Measurements from ENCODE around the gene EXD2. TPM values are rescaled to one million over a fixed set of nuclear protein-coding genes. Genes with fewer than 3 reads are reported as not detected.
A peak's percentile ranks its signal among the peaks of the same experiment; 100 is the strongest.
"Not testable (repeated sequence)": the region's sequence is repeated elsewhere in the genome, so short reads cannot be mapped to it uniquely, and the experiment has no call there.

EXD2 gene
- 10.3 and 20.4 TPM in 2 replicates for total RNA-seq (2014; rRNA removed; shearing (Covaris generic))

DNA sequence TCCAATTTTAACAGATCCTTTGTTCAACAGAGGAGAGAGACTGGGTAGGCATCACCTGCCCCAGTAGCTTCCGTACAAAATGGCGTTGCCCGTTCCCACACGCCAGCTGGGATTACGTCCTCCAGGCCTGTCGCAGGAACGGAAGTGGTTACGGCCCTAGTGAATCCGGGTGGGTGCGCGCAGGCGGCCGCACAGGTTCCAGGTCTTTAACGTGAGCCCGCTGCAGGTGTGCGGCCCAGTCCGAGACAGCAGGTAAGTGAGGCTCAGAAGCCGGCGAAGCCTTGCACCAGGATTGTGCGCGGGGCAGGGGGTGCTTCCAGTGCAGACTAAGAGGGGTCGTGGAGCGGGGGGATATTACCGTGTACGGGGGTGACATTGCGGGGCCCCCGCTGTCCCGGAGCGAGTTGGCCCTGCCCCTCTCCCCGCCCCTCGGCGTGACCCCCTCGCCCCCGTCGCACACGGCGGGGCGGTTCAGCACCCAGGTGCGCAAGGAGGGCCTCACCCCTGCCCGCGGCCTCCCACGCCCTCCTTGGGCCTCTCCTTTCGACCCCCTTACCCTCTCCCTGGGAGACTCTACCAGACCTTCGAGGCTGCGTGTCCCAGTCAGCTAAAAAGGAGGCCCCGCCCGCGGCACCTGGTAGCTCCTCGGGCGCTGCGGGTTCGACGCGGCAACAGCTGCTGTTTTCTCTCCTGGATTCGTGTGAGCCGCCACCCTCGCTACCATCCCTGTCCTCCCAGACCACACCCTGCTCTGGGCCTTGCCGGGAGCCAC, at the start of gene EXD2:
Gene EXD2, plus strand, starts transcription at position 159 of the 772 bp plus-strand sequence. CDS start 17,973 bp downstream, outside the sequence.
- peak; percentile 96 for DNase-seq (ENCODE audit: low spot score)
- in situ Hi-C loops (cut with HindIII; ENCODE audit: low sequenced_read_pairs) = no loop called here

DNA sequence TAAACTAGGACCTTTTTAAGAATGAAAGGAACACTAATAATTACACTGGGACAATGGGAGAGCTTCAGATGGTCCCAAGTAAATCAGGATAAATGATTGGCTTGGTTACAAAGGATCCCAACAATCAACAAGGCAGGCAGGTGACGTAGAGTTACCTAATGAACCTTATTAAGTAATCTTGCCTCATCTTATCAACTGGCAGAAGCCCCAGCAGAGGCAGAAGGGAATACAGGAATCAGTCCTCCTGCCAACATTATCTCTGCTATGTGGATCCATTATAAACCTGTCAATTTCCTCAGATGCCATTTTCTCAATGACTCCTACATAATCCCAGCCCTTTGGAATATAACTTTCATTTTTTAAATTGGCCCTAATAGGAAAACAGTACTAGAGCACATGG, 49.7 kb upstream of the EXD2 start:
- no peak for DNase-seq (ENCODE audit: low spot score)
- in situ Hi-C loops (cut with HindIII; ENCODE audit: low sequenced_read_pairs) = no loop called here

GRCh38 chr14:69142101-69142500, 49.2 kb upstream of the EXD2 start:
- DNase-seq (ENCODE audit: low spot score) = no peak
- in situ Hi-C loops (cut with HindIII; ENCODE audit: low sequenced_read_pairs) = no loop called here

DNA sequence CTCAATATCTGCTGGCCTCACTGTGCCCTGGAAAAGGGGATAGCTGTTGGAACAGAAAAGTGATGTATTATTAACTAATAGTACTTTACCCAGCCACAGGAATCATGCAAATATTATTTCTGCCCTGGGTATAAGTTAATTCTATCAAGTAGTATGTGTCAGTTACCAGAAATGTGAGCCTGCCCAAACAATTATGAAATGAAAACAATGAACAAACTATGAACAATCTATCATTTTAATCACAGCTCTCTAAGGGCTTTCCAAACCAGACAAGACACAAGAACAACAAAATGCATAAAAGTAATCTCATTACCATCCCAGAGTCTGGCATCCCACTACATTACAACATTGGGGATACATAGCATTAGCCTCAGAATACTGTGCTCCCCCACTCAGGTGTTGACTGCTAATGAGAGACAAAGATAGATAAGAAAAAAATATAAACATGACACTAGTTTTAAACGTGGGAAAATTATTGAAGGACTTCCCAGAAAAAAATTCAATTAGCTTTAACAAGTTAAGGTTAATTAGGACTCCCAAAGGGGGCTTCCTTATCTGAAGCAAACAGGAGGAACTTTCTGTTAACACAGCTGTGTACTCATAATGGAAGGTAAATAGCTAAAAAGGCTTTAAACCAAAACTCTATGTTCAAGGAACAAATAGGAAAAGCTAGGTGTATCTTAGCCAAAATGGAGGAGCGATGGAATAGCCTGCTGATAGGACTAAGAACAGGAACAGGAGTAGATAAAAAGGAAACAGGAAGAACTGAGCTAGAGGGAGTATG, 41.6 kb upstream of the EXD2 start:
- in situ Hi-C loops (cut with HindIII; ENCODE audit: low sequenced_read_pairs) = no loop called here
- DNase-seq (ENCODE audit: low spot score) = no peak

DNA sequence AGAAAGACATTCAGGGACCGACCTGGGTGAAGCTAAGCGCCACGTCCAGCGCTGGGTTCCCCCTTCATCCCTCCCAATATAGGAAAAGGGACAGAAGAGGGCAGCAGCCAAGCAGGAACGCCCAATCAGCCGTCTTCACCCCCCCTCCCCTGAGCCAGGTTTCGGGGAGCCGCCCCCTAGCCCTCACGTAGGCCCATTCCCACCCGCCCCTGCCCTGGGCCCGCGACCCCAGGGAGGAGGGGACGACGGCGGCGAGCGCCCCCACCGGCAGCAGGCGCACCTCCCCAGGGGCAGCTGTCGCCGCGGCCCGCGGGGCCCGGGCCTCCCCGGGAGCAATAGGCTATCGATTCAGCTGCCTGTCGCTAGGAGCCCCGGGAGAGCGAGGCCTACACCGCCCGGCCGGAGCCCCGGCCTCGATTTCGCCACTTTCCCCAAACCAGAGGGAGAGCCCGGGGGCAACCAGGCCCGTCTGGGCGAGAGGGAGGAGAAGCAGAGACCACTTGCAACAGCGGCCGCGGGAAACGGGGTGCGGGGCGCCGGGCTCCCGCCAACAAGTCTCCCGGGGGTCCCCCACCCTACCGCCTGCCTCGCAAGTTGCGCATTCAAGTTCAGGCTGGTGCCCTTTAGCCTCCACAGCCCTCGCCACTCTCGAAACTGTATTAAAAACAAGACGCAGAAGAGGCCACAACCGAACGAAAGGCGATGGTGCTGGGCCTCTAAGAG, 39.7 kb upstream of the EXD2 start:
- peak; percentile 75 for DNase-seq (ENCODE audit: low spot score)
- in situ Hi-C loops (cut with HindIII; ENCODE audit: low sequenced_read_pairs) = no loop called here

DNA sequence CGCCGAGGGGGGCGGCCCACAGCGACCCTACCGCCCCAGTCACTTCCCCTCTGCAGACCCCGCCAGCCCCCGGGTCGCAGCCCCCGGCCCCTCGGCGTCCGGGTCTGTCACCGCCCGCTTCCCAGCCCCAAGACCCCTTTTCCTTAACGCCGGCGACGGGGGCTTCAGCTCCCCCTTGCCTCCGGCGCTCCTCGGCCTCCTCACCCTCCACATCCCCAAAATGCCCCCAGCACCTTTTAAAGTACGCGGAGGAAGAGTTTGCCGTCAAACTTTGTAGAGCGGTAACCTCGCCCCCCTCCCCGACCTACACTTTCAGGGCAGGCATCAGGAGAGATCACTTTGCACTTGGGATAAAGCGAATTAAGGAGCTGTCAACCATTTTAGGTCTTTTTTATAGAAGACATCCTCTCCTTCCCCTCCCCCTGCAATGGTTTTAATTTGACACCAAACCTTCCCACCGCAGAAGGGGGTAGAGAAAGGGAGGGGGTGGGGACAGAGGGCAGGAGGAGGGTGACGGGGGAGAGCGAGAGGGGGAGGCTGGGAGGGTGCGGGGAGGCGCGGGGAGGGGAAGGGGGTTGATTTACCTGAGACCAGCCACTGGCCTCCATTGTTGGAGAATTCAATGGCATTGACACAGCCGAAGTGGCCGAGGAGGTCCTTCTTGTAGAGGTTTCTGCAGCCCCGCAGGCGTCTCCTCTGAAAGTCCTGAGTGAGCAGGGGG, 39.0 kb upstream of the EXD2 start:
- no peak for DNase-seq (ENCODE audit: low spot score)
- in situ Hi-C loops (cut with HindIII; ENCODE audit: low sequenced_read_pairs) = no loop called here

GRCh38 chr14:69152902-69153151, 38.5 kb upstream of the EXD2 start, which contains the start of gene DCAF5:
TSS of gene DCAF5 (minus strand) at chr14:69153119. CDS start at chr14:69152978, 141 bp downstream.
- DNase-seq (ENCODE audit: low spot score) = peak; percentile 93
- in situ Hi-C loops (cut with HindIII; ENCODE audit: low sequenced_read_pairs) = no loop called here

GRCh38 chr14:69153152-69153872, 38.0 kb upstream of the EXD2 start:
- in situ Hi-C loops (cut with HindIII; ENCODE audit: low sequenced_read_pairs) = no loop called here
- peak; percentile 51 for DNase-seq (ENCODE audit: low spot score)

DNA sequence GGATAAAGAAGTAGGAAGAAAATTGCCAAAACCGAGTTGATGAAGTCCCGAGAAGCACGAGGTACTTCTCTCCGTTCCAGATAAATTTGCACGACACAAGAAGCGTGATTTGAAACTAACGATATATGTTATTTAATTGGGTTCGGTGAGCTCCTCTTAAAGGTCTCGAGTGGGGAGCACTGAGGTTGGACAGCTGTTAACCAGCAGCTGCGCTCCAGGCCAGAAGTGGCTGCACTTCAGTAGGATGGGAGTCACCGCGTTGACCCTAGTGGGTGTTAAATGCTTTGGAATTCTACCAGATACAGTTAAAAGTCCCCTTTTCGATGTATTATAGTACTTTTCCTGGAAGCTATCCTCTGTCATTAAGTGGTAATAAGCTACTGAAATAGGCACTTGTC, 37.4 kb upstream of the EXD2 start:
- DNase-seq (ENCODE audit: low spot score) = no peak
- in situ Hi-C loops (cut with HindIII; ENCODE audit: low sequenced_read_pairs) = no loop called here

- DNase-seq (ENCODE audit: low spot score) = peak; percentile 37
Observed at GRCh38 chr14:69154779-69155178, 36.5 kb upstream of the EXD2 start.

GRCh38 chr14:69156224-69156623, 35.1 kb upstream of the EXD2 start:
- no peak for DNase-seq (ENCODE audit: low spot score)
- in situ Hi-C loops (cut with HindIII; ENCODE audit: low sequenced_read_pairs) = no loop called here

More at GRCh38 chr14:69154779-69155178, 36.5 kb upstream of the EXD2 start:
- in situ Hi-C loops (cut with HindIII; ENCODE audit: low sequenced_read_pairs) = no loop called here

DNA sequence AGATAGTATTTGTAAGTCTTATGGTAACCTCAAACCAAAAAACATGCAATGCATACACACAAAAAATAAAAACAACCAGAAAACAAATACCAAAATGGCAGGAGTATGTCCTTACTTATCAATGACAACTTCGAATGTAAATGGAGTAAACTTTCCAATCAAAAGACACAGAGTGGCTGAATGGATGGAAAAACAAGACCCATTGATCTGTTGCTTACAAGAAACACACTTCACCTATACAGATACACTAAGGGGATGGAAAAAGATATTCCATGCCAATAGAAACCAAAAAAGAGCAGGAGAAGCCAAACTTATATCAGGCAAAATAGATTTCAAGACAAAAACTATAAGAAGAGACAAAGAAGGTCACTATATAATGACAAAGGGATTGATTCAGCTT, 29.7 kb upstream of the EXD2 start:
- DNase-seq (ENCODE audit: low spot score) = no peak
- in situ Hi-C loops (cut with HindIII; ENCODE audit: low sequenced_read_pairs) = no loop called here

DNA sequence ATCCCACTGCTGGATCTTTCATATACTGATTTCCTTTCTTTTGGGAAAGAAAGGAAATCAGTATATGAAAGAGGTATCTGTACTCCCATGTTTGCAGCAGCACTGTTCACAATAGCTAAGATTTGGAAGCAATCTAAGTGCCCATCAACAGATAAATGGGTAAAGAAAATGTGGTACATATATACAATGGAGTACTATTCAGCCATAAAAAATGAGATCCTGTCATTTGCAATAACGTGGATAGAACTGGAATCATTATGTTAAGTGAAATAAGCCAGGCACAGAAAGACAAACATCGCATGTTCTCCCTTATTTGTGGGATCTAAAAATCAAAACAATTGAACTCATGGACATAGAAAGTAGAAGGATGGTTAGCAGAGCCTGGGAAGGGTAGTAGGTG, 25.5 kb upstream of the EXD2 start:
- DNase-seq (ENCODE audit: low spot score); in situ Hi-C loops (cut with HindIII; ENCODE audit: low sequenced_read_pairs): not testable (repeated sequence)

DNA sequence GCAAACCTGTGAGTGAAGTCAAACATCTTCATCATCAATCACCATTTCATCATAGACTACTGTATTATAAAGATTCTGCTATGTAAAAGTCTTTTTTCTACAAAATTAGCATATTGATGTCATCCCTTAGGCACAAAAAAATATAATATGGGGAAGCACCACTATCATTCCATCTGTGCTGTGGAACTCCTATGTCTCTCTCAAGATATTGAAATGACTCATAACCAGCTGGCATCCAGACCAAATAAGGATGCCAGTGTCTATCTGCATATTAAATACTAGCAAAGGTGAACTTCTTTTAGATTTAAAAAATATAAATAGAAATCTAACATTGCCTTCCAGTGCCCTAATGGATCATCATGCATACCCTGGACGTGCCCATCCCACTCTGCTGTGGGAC, 20.5 kb upstream of the EXD2 start:
- in situ Hi-C loops (cut with HindIII; ENCODE audit: low sequenced_read_pairs) = no loop called here
- DNase-seq (ENCODE audit: low spot score) = no peak

DNA sequence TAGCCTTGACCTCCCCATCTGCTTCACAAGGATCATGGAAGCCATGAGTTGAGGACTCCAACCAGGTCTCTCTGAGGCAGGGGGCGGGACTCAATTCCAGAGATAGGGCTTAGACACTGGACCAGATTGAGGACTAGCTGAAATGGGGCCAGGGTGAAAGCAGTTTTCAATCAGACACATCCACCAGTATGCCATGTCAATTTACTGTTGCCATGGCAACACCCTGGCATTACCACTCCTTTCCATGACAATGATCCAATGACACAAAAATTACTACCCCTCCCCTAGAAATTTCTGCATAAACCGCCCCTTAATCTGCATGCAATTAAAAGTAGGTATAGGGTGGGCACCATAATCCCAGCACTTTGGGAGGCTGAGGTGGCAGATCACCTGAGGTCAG, 19.7 kb upstream of the EXD2 start:
- no peak for DNase-seq (ENCODE audit: low spot score)
- in situ Hi-C loops (cut with HindIII; ENCODE audit: low sequenced_read_pairs) = no loop called here

GRCh38 chr14:69175130-69175529, 16.2 kb upstream of the EXD2 start:
- DNase-seq (ENCODE audit: low spot score) = no peak
- in situ Hi-C loops (cut with HindIII; ENCODE audit: low sequenced_read_pairs) = no loop called here

DNA sequence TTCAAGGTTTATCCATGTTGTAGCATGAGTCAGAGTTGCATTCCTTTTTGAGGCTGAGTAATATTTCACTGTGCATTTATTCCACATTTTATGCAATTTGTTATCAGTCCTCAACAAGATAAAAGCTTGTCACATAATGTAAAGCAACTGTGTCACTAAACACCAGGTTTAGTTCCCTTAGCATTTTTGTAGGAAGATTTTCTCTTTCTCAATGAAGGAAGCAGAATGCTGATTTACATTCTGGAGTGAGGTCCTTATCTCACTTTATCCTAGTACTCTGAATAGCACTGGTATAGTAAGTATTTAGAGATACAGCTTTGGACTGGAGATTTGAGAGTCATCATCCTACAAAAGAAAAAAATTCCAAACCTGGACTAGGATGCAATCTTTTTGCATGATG, 9.8 kb upstream of the EXD2 start:
- no peak for DNase-seq (ENCODE audit: low spot score)
- in situ Hi-C loops (cut with HindIII; ENCODE audit: low sequenced_read_pairs) = no loop called here

DNA sequence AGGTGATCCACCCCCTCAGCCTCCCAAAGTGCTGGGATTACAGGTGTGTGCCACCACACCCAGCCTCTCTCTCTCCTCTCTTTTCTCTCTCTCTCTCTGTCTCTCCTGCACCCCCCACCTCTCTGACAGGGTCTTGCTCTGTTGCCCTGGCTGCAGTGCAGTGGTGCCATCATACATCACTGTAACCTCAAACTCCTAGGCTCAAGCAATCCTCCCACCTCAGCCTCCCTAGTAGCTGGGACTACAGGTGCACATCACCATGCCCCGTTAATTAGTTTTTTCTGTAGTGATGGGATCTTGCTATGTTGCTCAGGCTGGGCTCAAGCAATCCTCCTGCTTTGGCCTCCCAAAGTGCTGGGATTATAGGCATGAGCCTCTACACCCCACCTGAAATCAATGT, 8.7 kb upstream of the EXD2 start:
- in situ Hi-C loops (cut with HindIII; ENCODE audit: low sequenced_read_pairs); DNase-seq (ENCODE audit: low spot score): not testable (repeated sequence)

- DNase-seq (ENCODE audit: low spot score) = no peak
- in situ Hi-C loops (cut with HindIII; ENCODE audit: low sequenced_read_pairs) = no loop called here
Observed at GRCh38 chr14:69183735-69184134, 7.6 kb upstream of the EXD2 start.

Measured in G401 (cell line).